Activated T-helper 1 cell treated with anti-CD3 and anti-CD28 coated beads, Interleukin-2, amount 50 U/mL, for 16 hours (primary cell): ENCODE data around the gene GPN2.
A peak's percentile ranks its signal among the peaks of the same experiment; 100 is the strongest.
"Not testable (repeated sequence)": the region's sequence is repeated elsewhere in the genome, so short reads cannot be mapped to it uniquely, and the experiment has no call there.

Experiments
- DNase-seq, 2 donors: peaks; one replicate each; pipeline ENCODE4 v3.0.0-alpha.2; 2020; ENCODE audit warnings: low read depth in 1 of 2, low spot score in 1 of 2

The GPN2 gene

GRCh38 chr1:26900815-26901511 is 10.9 kb upstream of the GPN2 start:
- no peak for DNase-seq

- DNase-seq = peak; percentile 72 to 73
Observed at GRCh38 chr1:26900001-26900814, 10.1 kb upstream of the GPN2 start, which contains the start of gene GPATCH3. Gene GPATCH3 (minus strand): TSS chr1:26900467. CDS start chr1:26900442, 25 bp downstream.

GRCh38 chr1:26897351-26897750 is 7.3 kb upstream of the GPN2 start:
- DNase-seq = no peak

GRCh38 chr1:26894263-26894662 is 4.2 kb upstream of the GPN2 start:
- DNase-seq = no peak

- no peak for DNase-seq
Observed at GRCh38 chr1:26890467-26890796, 349 bp upstream of the GPN2 start.

GRCh38 chr1:26888231-26888630 is 1.9 kb downstream of the GPN2 start:
- DNase-seq = no peak

- DNase-seq = no peak
Observed at GRCh38 chr1:26887125-26887524, 3.0 kb downstream of the GPN2 start.

DNA sequence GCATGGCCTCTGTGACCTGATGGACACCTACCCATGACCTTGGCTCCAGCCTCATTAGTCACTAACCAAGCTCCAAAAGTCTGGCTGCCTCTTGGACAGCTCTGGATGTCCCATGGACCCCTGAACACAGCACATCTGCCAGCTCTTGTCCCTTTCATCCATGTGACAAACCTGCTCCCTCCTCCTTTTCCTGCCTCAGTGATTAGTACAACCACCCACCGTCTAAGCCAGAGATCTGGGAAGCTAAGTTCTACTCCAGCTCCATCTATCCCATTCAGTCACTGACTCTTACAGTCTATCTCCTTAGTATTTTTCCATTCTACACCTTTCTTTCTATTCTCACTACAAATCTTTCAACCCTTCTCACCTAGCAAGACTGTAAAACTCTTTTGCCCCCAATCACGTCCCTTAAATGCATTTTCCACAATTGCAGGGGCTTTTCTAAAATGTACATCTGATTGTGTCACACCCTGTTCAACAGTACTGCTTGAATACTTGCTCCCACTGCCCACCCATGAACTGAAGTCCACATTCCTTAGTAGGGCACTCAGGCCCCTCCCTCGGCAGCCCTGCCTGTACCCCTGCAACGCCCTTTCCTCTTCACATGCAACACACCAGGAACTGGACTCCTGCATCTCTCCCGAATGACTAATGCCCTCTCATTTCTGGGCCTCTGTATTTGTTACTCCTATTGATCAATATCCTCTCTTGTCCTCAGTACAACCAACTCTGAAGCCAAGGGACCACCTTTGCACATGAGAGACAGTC is 7.2 kb downstream of the GPN2 start:
- DNase-seq = no peak

- DNase-seq = not testable (repeated sequence)
Observed at GRCh38 chr1:26881611-26882010, 8.5 kb downstream of the GPN2 start.

GRCh38 chr1:26879793-26880192 is 10.3 kb downstream of the GPN2 start:
- DNase-seq = no peak

- no peak for DNase-seq
Observed at GRCh38 chr1:26877326-26877725, 12.8 kb downstream of the GPN2 start.

DNA sequence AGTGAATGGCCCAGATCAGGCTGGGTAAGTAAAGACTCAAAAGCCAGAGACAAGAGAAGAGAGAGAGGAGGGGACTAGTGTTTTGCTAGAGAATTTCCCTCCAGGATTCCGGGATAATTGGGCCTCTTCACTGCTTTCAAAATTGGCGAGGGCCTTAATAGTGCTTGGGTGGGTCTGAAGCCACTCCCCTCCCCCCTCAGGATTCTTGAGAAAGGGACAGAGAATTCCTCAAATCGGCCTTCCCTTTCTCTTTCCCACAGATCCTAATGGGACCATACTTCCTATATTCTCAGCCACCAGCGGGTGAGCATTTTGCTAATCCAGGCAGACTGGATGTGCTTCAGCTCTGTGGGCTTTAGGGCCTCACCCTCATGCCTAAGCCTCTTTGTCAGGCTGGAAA is 15.2 kb downstream of the GPN2 start:
- no peak for DNase-seq

DNA sequence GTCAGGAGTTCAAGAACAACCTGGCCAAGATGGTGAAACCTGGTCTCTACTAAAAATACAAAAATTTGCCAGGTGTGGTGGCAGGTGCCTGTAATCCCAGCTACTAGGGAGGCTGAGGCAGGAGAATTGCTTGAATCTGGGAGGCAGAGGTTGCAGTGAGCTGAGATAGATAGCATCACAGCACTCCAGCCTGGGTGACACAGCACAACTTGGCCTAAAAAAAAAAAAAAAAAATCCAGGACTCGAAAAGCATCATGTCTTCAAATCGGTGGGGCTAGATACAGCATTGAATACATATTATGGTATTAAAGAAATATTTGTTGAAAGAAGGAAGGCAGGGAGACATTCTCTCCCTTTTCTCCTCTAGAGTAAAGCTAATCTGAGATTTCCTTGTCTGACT is 17.0 kb downstream of the GPN2 start:
- DNase-seq = not testable (repeated sequence)

DNA sequence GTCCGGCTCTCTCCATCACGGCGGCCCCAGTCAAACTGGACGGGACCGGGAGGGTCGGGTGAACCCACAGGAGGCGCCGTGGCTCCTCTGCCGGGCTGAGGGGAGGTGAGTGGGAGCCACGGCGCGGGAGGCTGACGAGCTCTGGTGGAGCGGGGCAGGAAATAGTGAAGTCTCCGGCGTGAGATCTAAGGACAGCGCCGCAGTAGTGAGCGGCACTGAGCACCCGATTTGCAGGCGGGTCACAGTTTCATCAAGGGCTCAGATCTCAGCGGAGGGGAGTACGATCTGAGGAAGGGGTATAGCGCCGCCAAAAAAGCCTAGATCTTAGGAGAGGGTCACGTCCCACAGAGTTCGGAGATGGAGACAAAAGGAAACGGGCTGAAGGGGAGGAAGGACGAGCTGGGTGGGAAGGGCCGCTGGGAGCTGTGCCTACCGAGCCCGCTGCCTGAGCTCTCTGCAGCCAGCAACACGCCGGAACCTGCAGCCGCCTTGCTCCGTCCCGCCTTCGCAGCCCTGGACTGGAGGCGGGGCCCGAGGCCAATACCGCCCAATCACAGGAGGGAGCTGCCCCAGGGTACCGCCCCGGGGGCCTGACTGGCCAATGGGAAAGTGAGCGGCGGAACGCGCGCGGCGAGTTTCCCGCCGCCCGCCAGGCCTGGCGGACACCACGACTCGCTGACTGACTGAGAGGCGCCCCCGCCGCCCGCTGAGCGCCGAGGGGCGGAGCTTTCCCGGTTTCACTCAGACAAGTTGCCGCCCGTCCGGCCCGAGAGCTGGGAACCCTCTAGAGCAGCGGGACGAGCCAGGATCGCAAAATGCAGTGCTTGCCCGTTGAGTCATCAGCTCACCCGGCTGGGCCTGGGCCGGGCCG is 25.2 kb downstream of the GPN2 start:
- DNase-seq = peak; percentile 89 to 92

DNA sequence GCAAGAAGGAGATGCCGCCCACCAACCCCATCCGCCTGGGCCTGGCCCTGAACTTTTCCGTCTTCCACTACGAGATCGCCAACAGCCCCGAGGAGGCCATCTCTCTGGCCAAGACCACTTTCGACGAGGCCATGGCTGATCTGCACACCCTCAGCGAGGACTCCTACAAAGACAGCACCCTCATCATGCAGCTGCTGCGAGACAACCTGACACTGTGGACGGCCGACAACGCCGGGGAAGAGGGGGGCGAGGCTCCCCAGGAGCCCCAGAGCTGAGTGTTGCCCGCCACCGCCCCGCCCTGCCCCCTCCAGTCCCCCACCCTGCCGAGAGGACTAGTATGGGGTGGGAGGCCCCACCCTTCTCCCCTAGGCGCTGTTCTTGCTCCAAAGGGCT is 26.4 kb downstream of the GPN2 start:
- no peak for DNase-seq

- DNase-seq = peak in 1 of 2 donors; percentile 17
Observed at GRCh38 chr1:26862781-26863684, 27.1 kb downstream of the GPN2 start, which contains the start of gene SFN. Gene SFN (plus strand): TSS chr1:26863149. CDS start chr1:26863213, 64 bp downstream.

DNA sequence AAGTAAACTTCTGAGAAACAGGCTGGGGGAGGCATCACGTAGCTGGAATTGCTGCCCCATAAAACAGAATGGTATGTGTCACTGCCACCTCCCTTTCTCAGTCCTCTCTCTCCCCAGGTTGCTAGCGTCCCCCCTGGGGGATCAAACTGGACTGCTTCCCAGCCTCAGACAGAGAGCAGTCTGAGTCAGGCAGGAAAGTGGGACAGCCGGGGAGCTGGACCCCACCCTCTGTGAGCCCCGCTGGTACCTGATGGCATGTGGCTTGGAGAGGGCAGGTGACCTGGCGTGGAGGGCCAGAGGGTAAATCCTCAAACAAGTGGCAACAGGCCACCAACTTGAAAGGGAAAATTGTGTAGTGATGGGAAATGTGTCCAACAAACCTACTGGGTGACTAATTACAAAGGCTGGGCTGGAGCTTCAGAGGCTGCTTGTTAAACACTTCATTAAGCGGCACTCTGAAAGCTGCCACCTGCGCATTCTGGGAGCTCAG is 28.1 kb downstream of the GPN2 start:
- no peak for DNase-seq

GRCh38 chr1:26861286-26861701 is 28.8 kb downstream of the GPN2 start:
- DNase-seq = no peak

DNA sequence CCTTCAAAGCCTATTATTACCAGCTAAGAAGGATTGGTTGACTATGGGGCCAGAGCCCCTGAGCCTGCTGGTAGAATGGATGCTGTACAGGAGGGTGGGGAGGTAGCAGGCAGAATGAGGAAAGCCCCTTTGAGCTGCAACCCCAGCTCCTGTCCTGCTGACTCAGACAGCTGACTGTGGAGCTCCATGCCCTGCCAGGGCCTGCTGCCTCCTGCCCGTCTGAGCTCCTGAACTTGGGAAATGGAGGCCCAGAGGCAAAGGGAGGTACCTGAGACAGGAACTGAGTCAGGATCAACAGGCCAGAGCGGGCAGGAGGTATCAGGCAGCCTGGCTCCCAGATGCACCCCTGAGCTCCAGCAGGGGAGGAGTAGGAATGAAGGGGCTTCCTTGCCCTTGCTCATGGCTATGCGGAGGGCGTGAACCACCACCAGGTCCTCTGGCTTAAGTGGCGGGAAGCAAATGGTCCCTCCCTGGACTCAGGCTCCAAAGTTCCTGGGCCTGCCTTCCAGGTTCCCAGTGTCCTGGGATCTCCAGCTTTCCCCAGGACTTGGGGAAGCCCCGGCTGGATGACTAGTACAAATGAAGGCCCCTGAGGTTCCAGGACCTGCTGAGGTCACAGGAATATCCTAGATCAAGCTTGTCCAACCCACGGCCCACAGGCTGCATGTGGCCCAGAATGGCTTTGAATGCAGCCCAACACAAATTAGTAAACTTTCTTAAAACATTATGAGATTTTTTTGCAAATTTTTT is 31.0 kb downstream of the GPN2 start:
- no peak for DNase-seq
